Left kidney (tissue), 8 donors: Measurements from ENCODE around the gene CD274. TPM values are rescaled to one million over a fixed set of nuclear protein-coding genes. Genes with fewer than 3 reads are reported as not detected.
"Not testable (repeated sequence)": the region's sequence is repeated elsewhere in the genome, so short reads cannot be mapped to it uniquely, and the experiment has no call there.

ENCODE experiments used
- DNase-seq: peaks from one replicate; pipeline ENCODE4 v3.0.0-alpha.2; 2013
- long read RNA-seq, 8 donors: transcript quantifications; one replicate each; lab custom pipeline, GENCODE V29; 2026
- polyA plus RNA-seq: library from polyadenylated mRNA; unstranded; fragments of 120-200 nt; gene quantifications from one replicate; pipeline ENCODE4 v1.2.1, GENCODE V29; 2013; ENCODE audit not compliant: insufficient read length

CD274 gene
- 1.2 TPM for polyA plus RNA-seq
- long read RNA-seq, donor 1, result 0 reads
- long read RNA-seq, donor 2, result 0 reads
- long read RNA-seq, donor 3, result 0 reads
- long read RNA-seq, donor 4, result 0 reads
- long read RNA-seq, donor 5, result 0 reads
- long read RNA-seq, donor 6, result 0 reads
- long read RNA-seq, donor 7, partial matches to known transcripts, result 0 of 1 reads
- long read RNA-seq, donor 7, other reads (novel, unspliced or antisense), result 0 of 1 reads
- long read RNA-seq, donor 8, result 0 reads

GRCh38 chr9:5450359-5451091 lies at the start of gene CD274:
Gene CD274 (plus strand): TSS chr9:5450542. CDS start chr9:5456114, 5,572 bp downstream.
- peak; percentile 70 for DNase-seq

- no peak for DNase-seq
These were observed 48.1 kb upstream of the CD274 start for GRCh38 chr9:5402217-5402616.

- no peak for DNase-seq
These were observed 41.7 kb upstream of the CD274 start for GRCh38 chr9:5408596-5408995.

- DNase-seq, result no peak
These were observed 33.4 kb upstream of the CD274 start for GRCh38 chr9:5416953-5417352.

GRCh38 chr9:5418481-5418880 lies 31.9 kb upstream of the CD274 start:
- no peak for DNase-seq

- DNase-seq, result no peak
These were observed 30.4 kb upstream of the CD274 start for GRCh38 chr9:5419987-5420386.

GRCh38 chr9:5421163-5421562 lies 29.2 kb upstream of the CD274 start:
- DNase-seq, result no peak

- DNase-seq, result no peak
These were observed 28.1 kb upstream of the CD274 start for GRCh38 chr9:5422276-5422675.

- no peak for DNase-seq
These were observed 25.2 kb upstream of the CD274 start for GRCh38 chr9:5425006-5425628.

- DNase-seq, result no peak
These were observed 23.3 kb upstream of the CD274 start for GRCh38 chr9:5427005-5427404.

- no peak for DNase-seq
These were observed 22.2 kb upstream of the CD274 start for GRCh38 chr9:5428172-5428571.

GRCh38 chr9:5428794-5429528 lies 21.4 kb upstream of the CD274 start:
- DNase-seq, result no peak

GRCh38 chr9:5429873-5430564 lies 20.3 kb upstream of the CD274 start:
- no peak for DNase-seq

GRCh38 chr9:5430912-5431311 lies 19.4 kb upstream of the CD274 start:
- no peak for DNase-seq

GRCh38 chr9:5432890-5433289 lies 17.5 kb upstream of the CD274 start:
- not testable (repeated sequence) for DNase-seq

GRCh38 chr9:5433328-5433727 lies 17.0 kb upstream of the CD274 start:
- DNase-seq, result not testable (repeated sequence)

GRCh38 chr9:5433841-5434810 lies 16.2 kb upstream of the CD274 start:
- not testable (repeated sequence) for DNase-seq

- no peak for DNase-seq
These were observed 14.4 kb upstream of the CD274 start for GRCh38 chr9:5435912-5436311.

- DNase-seq, result no peak
These were observed 13.9 kb upstream of the CD274 start for GRCh38 chr9:5436441-5436840.
